GM03348 (cell line): ENCODE measurements around the gene CDRT15.
"Not testable (repeated sequence)": the region's sequence is repeated elsewhere in the genome, so short reads cannot be mapped to it uniquely, and the experiment has no call there.

Source experiments
- DNase-seq: peaks from one replicate; pipeline ENCODE4 v3.0.0; 2012; ENCODE audit warnings: low spot score

CDRT15 gene

GRCh38 chr17:14236762-14237161 lies at the start of gene CDRT15:
CDRT15 (minus strand) TSS chr17:14236862; CDS start chr17:14236833, 29 bp downstream.
- DNase-seq = not testable (repeated sequence)

- DNase-seq = no peak
Observed at GRCh38 chr17:14282726-14283125, 46.1 kb upstream of the CDRT15 start.

GRCh38 chr17:14281530-14281929 lies 44.9 kb upstream of the CDRT15 start:
- DNase-seq = no peak

GRCh38 chr17:14276535-14277250 lies 40.0 kb upstream of the CDRT15 start:
- no peak for DNase-seq

- no peak for DNase-seq
Observed at GRCh38 chr17:14270508-14270907, 33.8 kb upstream of the CDRT15 start.

GRCh38 chr17:14269473-14269872 lies 32.8 kb upstream of the CDRT15 start:
- DNase-seq = no peak

- DNase-seq = no peak
Observed at GRCh38 chr17:14268264-14268663, 31.6 kb upstream of the CDRT15 start.

- DNase-seq = no peak
Observed at GRCh38 chr17:14261406-14261805, 24.7 kb upstream of the CDRT15 start.

- no peak for DNase-seq
Observed at GRCh38 chr17:14245629-14246028, 9.0 kb upstream of the CDRT15 start.

- no peak for DNase-seq
Observed at GRCh38 chr17:14245002-14245401, 8.3 kb upstream of the CDRT15 start.

GRCh38 chr17:14239271-14239670 lies 2.6 kb upstream of the CDRT15 start:
- DNase-seq = not testable (repeated sequence)

GRCh38 chr17:14236032-14236431 lies 630 bp downstream of the CDRT15 start:
- DNase-seq = not testable (repeated sequence)

GRCh38 chr17:14235047-14235446 lies 1.6 kb downstream of the CDRT15 start:
- DNase-seq = not testable (repeated sequence)

- DNase-seq = peak; percentile 62
Observed at GRCh38 chr17:14231187-14231586, 5.5 kb downstream of the CDRT15 start.

GRCh38 chr17:14228903-14229302 lies 7.8 kb downstream of the CDRT15 start:
- DNase-seq = no peak

GRCh38 chr17:14227052-14227451 lies 9.6 kb downstream of the CDRT15 start:
- no peak for DNase-seq

- DNase-seq = no peak
Observed at GRCh38 chr17:14225254-14225980, 11.2 kb downstream of the CDRT15 start.

- DNase-seq = no peak
Observed at GRCh38 chr17:14222611-14223010, 14.1 kb downstream of the CDRT15 start.

GRCh38 chr17:14214271-14214670 lies 22.4 kb downstream of the CDRT15 start:
- peak; percentile 69 for DNase-seq

- DNase-seq = no peak
Observed at GRCh38 chr17:14212401-14212800, 24.3 kb downstream of the CDRT15 start.

- DNase-seq = no peak
Observed at GRCh38 chr17:14211801-14212200, 24.9 kb downstream of the CDRT15 start.

- no peak for DNase-seq
Observed at GRCh38 chr17:14211246-14211645, 25.4 kb downstream of the CDRT15 start.

GRCh38 chr17:14209215-14209614 lies 27.4 kb downstream of the CDRT15 start:
- no peak for DNase-seq

GRCh38 chr17:14207791-14208190 lies 28.9 kb downstream of the CDRT15 start:
- no peak for DNase-seq
